GM19468 (cell line): Measurements from ENCODE around the gene ACOT13.
"Not testable (repeated sequence)": the region's sequence is repeated elsewhere in the genome, so short reads cannot be mapped to it uniquely, and the experiment has no call there.

Experiments
- ATAC-seq: cut with Tn5 transposase; IDR thresholded peaks from one replicate; pipeline ENCODE4 v1.9.1; 2021; ENCODE audit warnings: mild to moderate bottlenecking, moderate library complexity, moderate number of reproducible peaks; ENCODE audit not compliant: unreplicated experiment; ENCODE audit errors: extremely low read depth

Gene ACOT13

DNA sequence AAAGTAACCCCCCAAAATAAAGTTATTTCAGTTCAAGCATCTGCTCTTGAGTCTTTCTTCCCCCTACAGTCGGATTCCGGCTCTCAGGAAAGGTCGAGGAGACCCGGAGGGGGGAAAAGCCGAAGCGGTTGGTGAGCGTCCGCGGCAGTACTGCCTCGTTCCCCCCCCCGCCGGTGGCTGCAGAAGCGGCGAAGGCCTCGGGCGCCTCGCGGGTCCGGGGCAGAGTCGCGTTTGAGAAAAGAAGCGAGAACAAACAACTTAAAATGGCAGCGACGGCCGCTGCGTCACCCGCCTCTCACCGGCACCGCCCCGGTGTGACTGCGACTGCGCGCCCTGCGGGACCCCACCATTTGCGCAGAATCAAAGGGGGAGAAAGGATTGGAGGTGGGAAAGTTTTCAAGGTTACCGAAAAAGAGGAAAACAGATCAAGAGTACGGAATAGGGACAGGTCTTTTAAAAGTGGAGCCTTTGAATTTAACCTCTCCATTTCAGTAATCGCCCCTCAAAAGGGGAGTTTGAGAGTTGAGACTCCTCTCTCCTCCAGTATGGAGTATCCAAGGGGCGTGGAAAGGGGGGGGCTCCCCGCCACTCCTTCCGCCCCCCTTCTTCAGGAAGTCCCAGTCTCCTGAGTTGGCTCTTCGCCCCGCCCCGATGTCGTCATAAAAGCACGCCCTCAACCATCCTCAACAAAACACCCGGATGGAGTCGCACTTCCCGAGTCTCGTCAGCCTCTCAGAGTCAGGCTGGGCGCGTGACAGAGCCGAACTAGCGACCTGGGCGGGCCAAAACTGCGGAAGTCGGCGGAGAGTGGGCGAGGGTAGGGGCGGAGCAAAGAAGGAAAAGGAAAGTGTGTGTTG lies 54.0 kb downstream of the ACOT13 start:
- ATAC-seq = peak; percentile 81

DNA sequence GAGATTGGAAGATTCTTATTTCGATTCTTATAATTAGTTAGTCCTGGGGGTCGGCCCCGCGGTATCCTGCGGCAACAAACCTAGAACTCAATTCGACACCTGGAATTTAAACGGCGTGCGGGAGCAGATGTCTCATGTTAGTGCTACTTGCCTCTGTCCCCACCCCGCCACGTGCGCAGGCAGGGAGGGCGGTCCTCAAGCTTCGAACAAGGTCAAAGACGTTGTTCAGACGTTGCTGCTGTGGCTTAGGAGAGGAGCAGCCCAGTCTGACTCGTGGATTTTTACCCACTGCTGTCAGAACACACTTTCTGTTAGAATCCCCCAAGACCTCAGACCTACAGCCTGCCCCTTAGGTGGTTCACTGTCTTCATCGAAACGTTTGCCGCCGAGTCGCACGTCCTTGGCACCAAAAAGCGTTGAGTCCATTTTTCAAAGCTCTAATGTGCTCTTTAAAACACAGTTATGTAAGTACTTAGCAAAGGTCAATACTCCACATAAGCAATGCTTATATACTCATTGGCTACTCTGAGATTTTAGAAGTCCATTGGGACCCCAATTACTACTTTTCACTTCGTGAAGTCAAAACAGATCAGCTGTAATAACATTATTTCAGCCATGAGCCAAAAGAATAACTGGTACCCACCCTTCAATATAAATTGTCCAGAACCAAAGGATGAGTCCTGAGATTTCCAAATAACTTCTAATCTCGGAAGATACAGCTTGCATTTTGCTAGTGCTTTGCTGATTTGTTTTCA lies 54.8 kb downstream of the ACOT13 start:
- peak; percentile 14 for ATAC-seq

DNA sequence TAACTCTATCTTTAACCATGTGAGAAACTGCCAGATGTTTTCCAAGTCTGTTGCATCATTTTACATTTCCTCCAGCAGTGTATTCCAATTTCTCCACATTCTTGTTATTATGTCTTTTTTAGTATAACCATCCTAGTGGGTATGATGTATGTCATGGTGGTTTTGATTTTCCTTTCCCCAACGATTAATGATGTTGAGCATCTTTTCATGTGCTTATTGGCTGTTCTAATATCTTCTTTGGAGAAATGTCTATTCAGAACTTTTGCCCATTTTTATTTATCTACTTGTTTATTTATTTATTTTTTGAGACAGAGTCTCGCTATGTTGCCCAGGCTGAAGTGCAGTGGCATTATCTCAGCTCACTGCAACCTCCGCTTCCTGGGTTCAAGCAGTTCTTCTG lies 56.4 kb downstream of the ACOT13 start:
- ATAC-seq = no peak

- ATAC-seq = not testable (repeated sequence)
Observed at GRCh38 chr6:24730653-24731052, 63.8 kb downstream of the ACOT13 start.

DNA sequence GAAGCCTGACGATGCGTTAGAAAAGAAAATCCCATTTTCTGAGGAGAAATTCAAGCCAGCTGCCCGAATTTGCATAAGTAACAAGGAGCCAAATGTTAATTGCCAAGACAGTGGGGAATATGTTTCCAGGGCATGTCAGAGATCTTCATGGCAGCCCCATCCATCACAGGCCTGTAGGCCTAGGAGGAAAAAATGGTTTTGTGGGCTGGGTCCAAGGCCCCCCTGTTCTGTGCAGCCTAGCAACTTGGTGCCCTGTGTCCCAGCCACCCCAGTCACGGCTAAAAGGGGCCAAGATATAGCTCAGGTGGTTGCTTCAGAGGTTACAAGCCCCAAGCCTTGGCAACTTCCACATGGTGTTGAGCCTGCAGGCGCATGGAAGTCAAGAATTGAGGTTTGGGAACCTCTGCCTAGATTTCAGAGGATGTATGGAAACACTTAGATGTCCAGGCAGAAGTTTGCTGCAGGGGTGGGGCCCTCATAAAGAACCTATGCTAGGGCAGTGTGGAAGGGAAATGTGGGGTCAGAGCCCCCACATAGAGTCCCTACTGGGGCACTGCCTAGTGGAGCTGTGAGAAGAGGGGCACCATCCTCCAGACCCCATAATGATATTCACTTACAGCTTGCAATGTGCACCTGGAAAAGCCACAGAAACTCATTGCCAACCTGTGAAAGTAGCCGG lies 64.7 kb downstream of the ACOT13 start:
- not testable (repeated sequence) for ATAC-seq

DNA sequence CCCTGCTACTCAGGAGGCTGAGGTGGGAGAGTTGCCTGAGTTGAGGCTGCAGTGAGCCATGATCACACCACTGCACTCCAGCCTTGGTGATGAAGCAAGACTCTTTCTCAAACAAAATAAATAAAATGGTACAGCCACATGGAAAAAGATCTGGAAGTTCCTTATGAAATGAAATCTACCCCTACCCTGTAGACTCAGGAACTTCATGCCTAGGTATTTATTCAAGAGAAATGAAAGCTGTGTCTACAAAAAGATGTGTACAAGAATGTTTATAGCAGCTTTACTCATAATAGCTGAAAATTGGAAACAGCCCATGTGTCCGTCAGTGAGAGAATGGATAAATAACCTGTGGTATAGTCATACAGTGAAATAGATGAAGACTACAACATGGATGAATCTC lies 67.3 kb downstream of the ACOT13 start:
- no peak for ATAC-seq

DNA sequence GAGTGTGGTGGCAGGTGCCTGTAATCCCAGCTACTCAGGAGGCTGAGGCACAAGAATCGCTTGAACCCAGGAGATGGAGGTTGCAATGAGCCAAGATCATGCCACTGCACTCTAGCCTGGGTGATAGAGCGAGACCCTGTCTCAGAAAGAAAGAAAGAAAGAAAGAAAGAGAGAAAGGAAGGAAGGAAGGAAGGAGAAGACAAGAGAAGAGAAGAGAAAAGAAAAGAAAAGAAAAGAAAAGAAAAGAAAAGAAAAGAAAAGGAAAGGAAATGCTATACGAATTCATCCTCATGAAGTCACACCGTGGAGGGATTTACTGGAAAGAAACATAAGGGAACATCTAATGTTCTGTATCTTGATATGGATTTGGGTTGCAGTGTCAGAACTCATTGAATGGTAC lies 67.8 kb downstream of the ACOT13 start:
- not testable (repeated sequence) for ATAC-seq

DNA sequence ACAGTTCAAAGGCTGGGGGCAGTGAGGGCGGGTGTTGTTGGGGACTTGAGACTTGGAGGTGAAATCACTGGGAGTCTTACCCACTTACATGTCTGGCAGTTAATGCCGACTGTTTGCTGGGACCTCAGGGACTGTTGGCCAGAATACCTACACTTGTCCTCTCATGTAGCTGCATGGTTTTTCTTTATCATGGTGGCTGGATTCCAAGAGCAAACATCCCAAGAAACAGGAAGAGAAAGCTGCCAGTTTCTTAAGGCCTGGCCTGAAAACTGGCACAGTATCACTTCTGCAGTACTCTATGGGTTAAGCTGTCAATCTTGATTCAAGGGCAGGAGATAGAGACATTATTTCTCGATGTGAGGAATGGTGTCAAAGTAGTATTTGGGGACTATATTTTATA lies 71.9 kb downstream of the ACOT13 start:
- no peak for ATAC-seq

DNA sequence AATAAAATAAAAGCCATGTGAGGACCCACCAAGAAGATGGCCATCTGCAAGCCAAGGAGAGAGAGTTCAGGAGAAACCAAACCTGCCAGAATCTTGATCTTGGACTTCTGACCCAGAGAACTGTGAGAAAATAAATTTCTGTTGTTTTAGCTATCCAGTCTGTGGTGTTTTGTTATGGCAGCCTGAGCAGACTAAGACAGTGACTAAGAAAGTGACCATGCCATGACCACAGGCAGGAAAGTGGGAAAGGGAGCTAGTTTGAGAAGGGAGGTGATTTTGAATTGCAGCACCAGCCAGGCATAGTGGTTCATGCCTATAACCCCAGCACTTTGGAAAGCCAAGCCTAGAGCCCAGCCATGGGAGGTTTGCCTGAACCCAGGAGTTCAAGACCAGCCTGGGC lies 74.0 kb downstream of the ACOT13 start:
- ATAC-seq = no peak

GRCh38 chr6:24742216-24742738 lies 75.4 kb downstream of the ACOT13 start:
- no peak for ATAC-seq

DNA sequence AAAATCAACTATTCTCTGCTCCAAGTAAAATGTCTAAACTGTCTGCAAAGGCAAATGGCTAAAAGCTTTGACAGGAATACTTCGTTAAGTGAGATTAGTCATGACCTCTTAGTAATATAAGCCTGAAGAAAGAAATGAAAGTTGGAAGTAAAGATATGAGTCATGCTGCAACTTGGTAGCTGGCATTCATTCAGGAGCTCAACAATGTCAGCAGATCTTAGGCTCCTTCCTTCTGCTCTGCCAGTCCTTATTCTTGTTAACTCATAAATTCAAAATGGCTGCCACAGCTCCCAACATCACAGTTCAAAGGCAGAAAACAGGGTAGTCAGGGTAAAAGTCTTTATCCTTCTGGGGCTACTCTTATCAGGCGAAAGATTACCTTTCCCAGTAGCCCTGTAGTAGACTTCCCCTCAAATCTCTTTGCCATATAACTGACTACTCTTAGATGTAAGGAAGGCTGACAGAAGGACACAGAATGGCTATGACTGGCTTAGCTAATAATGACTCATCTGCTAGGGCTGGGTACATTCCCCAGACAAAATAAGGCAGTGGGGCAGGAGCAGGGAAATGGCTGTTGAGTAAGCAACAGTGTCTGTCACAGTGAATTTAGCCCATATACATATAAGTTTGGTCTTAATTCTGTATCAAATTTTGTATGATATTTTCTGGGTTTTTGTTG lies 76.5 kb downstream of the ACOT13 start:
- peak; percentile 51 for ATAC-seq

- ATAC-seq = peak; percentile 26
Observed at GRCh38 chr6:24743944-24744335, 77.1 kb downstream of the ACOT13 start.

DNA sequence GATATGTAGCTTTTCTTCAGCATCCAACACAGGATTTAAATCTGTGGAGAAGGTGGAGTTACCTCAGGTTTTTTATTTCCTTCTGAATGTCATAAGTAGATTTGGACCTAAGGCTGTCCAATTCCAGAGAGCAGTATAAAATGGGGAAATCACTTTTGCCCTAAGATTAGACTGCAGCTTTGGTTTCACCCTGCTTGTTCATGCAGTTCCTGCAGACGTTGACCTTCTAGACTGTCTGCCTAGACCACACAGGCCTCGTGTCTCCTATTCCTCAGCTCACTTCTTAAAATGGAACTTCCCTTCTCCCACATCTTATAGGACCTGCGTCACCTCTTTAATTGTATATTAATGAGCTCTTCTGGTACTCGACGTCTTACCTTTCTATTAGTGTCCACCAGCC lies 78.0 kb downstream of the ACOT13 start:
- ATAC-seq = no peak

DNA sequence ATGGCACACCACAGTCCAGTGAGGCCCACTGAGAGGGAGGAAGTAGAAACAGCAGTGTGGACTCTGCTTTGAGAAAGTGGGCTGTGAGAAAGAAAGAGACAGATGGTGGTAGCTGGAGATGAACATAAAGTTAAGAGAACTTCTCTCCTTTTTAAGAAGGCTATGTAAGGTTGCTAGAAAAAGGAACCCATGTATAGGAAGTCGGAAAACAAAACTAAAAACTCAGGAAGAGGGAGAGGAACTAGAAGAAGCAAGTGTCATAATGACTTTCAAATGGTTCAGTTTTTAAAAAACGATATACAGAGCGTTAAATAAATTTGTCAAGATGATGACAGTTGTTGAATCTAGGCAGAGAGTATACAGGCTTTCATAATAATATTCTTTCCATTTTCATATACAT lies 82.4 kb downstream of the ACOT13 start:
- ATAC-seq = no peak

DNA sequence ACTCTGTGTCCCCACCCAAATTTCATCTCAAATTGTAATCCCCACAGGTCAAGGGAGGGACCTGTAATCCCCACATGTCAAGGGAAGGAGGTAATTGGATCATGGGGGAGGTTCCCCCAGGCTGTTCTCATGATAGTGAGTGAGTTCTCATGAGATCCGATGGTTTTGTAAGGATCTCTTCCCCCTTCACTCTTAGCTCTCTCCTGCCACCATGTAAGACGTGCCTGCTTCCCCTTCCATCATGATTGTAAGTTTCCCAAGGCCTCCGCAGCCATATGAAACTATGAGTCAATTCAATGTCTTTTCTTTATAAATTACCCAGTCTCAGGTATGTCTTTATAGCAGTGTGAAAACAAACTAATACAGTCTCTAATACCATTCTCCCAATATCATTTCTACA lies 84.0 kb downstream of the ACOT13 start:
- ATAC-seq = not testable (repeated sequence)

DNA sequence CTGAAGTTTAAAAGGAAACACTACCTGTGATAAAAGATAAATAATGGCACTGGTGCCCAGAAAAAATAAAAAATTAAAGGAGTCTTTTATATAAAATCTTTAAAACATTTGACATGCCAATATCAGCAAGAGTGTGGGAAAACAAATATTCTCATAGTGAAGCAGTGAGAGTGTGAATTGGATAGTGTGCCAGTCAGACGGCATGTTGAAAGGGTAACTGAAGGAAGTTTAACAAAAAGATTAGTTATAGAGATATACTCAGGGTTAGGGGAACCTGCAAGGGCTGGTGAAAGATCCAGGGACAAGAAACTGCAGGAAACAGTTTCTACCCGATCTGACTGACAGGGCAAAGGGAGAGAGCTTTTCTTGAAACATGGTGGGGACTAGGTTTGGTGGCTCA lies 85.6 kb downstream of the ACOT13 start:
- ATAC-seq = no peak

DNA sequence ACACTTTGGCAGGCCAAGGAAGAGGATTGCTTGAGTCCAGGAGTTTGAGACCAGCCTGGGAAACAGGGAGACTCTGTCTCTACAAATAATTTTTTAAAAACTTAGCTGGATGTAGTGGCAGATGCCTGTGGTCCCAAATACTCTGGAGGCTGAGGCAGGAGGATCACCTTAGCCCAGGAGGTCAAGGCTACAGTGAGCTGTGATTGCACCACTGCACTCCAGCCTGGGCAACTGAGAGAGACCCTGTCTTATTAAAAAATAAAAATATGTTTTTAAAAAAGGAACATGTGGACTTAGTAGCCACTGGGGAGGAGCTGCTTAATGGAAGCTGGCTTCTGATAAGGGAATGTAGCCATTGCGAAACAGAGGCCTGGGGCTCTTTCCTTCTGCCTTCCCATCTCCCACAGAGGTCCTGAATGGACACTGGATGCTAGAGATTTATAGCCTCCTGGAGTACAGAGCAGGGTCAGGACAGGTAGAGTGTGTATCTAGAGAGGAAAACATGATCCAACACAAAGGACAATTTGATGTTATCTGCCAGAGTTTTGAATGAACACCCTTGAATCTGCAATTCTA lies 86.1 kb downstream of the ACOT13 start:
- no peak for ATAC-seq

DNA sequence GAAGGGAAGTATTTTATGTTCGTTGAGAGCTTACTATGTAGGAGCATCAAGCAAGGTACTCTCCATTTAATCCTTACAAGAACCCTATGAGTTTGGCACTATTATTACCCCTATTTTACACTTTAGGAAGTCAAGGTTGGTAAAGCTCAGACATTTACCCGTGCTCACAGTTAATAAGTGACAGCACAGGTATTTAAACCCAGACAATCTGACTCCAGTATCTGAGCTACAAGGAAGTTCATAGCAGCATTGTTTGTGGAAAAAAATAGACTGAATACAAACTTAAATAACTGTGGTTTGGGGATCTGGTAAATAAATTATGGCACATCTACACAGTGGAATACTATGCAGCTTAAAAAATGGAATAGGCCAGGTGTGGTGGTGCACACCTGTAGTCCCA lies 86.7 kb downstream of the ACOT13 start:
- no peak for ATAC-seq

DNA sequence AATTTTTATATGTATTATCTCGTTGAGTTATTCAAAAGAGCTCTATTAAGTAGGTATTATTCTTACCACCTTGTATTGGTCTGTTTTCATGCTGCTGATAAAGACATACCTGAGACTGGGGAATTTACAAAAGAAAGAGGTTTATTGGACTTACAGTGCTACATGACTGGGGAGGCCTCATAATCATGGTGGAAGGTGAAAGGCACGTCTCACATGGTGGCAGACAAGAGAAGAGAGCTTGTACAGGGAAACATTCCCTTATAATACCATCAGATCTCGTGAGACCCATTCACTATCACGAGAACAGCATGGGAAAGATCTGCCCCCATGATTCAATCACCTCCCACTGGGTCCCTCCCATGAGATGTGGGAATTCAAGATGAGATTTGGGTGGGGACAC lies 87.5 kb downstream of the ACOT13 start:
- not testable (repeated sequence) for ATAC-seq
